ENCODE data around the gene LGALS1.

Gene LGALS1

GRCh38 chr22:37633625-37634416 is 41.6 kb upstream of the LGALS1 start:
- no peak for DNase-seq (ENCODE audit: low read depth)
- no peak overlapping the region for H3K4me3 ChIP-seq (ENCODE audit: low read length)
- peak; percentile 29 for TF ChIP-seq CTCF (conservative IDR thresholded peaks at IDR 0.05; ENCODE audit: low read depth, low read length)

- H3K4me3 ChIP-seq (ENCODE audit: low read length) = no peak overlapping the region
- TF ChIP-seq CTCF (conservative IDR thresholded peaks at IDR 0.05; ENCODE audit: low read depth, low read length) = peak; percentile 44
- DNase-seq (ENCODE audit: low read depth) = no peak
Measured at GRCh38 chr22:37634417-37634924, 41.0 kb upstream of the LGALS1 start.

DNA sequence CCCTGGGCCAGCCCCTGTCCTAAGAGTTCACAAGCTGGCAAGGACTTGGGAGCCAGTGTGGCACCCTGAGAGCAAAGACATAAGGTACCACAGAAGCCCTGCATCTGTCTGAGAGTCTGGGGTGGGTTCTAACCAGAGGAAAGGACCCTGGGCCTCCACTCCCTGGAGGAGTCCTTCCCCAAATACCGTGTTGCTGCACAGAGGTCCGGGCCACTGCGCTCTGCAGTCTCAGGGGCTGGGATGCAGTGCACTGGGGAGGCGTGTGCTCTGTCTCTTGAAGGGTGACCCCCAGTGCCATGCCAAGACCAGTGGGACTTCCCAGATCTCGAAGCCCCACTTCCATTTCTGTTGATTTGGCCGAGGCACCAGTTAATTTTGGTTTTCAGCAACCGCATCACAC is 40.3 kb upstream of the LGALS1 start:
- DNase-seq (ENCODE audit: low read depth) = no peak
- TF ChIP-seq CTCF (conservative IDR thresholded peaks at IDR 0.05; ENCODE audit: low read depth, low read length) = no peak
- H3K4me3 ChIP-seq (ENCODE audit: low read length) = no peak overlapping the region

- peak; percentile 47 for TF ChIP-seq CTCF (conservative IDR thresholded peaks at IDR 0.05; ENCODE audit: low read depth, low read length)
- H3K4me3 ChIP-seq (ENCODE audit: low read length) = no peak overlapping the region
- DNase-seq (ENCODE audit: low read depth) = no peak
Measured at GRCh38 chr22:37636186-37636948, 39.1 kb upstream of the LGALS1 start.

DNA sequence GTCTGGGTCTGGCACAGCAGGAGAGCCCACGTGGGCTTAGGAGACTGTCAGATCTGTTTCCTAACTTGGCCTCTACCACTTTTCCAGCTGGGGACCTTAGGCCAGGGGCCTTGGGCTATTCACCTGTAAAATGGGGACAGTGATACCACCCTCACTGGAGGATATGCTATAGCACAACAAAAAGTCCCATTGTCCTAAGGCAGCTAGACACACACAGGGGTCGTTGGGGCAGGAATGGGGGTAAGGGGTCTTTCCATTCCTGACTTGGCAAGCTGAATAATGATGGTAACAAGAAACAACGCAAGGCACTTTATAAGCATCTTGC is 38.5 kb upstream of the LGALS1 start:
- DNase-seq (ENCODE audit: low read depth) = no peak
- H3K4me3 ChIP-seq (ENCODE audit: low read length) = no peak overlapping the region
- no peak for TF ChIP-seq CTCF (conservative IDR thresholded peaks at IDR 0.05; ENCODE audit: low read depth, low read length)

- no peak for TF ChIP-seq CTCF (conservative IDR thresholded peaks at IDR 0.05; ENCODE audit: low read depth, low read length)
- DNase-seq (ENCODE audit: low read depth) = no peak
- no peak overlapping the region for H3K4me3 ChIP-seq (ENCODE audit: low read length)
Measured at GRCh38 chr22:37638391-37639069, 36.9 kb upstream of the LGALS1 start.
